AG08395 (cell line): ENCODE results near the gene WRAP73.

Experiments
- DNase-seq: peaks from one replicate; pipeline ENCODE4 v3.0.0; 2012; ENCODE audit warnings: mixed read lengths, low spot score

The WRAP73 gene

DNA sequence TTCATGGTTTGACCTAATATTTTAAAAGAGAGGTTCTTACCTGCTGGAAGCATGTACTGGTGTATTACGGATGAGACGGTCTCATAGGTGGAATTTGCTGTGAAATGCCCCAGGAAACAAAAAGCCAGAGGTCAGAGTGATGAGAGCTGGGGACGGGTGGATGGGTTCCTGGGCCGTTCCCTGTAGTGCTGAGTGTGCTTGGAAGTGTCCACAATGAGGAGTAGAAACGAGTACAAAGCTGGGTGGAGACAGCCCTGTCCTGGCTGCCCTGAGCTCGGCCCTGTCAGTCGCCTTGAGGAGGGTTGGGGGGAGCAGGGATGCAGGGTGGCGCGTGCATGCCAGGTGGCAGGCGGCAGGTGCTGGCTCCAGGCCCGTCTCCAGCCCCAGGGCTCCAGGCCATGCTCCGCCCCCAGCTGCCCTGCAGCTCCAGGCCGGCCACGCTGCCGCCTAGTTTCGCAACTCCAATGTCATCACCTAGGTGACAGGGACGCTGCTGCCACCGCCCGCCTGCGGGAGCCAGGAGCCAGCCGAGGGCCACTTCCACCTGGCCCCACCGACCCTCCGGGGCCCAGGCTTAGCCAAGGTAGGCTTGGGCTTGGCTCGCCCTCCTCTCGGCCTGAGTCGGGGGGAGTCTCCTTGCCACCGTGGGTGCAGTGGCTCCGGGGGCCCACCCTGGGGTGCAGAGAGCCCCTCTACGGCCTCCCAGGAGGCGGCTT, 18.8 kb upstream of the WRAP73 start:
- DNase-seq, result peak; percentile 53

DNA sequence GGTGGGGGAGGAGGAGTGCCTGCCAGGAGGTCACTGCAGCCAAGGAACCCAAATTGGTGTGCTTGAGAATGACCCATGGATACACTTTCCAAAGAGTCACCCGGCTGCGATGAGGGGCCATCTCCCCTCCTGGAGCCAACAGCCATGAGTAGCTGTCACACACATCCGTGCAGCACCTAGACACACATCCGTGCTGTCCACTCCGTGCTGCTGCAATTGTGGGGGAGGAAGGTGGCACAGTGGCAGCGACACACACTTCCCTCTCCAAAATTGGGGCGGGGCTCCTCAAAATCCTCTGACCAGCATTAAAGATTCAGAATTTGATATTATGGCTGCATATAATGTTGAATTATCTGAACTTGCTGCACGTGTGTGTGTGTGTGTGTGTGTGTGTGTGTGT, 18.2 kb upstream of the WRAP73 start:
- no peak for DNase-seq

DNA sequence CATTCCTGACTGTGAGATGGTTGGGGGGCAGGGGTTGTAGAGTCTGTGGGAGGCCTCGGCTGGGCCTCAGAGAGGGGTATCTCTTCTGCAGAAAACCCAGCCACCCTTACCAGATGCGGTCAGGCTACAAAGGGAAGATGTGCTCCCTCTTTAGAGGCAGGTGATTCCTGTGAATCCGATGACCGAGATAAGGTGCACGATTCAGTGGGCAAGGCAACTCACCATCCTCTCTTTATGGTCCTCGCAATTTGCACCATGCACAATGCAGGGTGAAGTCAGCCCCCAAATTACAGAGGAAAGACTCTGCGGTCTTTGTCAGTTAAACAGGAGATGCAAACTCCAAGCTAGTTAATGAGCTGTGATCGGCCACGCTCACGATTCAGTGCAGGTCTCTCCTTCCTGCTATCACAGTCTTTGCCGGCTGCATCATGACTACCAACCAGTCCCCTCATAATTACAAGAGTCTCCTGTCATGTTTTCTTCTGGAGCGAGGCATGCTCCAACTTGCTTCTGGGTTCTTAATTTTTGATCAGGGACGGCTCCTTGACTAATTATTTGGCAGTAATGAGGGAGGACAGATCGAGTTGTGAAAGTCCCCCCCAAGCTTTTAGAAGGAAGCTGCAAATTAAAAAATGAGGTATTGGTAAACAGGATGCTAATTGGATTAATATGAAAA, 14.9 kb upstream of the WRAP73 start:
- no peak for DNase-seq

DNA sequence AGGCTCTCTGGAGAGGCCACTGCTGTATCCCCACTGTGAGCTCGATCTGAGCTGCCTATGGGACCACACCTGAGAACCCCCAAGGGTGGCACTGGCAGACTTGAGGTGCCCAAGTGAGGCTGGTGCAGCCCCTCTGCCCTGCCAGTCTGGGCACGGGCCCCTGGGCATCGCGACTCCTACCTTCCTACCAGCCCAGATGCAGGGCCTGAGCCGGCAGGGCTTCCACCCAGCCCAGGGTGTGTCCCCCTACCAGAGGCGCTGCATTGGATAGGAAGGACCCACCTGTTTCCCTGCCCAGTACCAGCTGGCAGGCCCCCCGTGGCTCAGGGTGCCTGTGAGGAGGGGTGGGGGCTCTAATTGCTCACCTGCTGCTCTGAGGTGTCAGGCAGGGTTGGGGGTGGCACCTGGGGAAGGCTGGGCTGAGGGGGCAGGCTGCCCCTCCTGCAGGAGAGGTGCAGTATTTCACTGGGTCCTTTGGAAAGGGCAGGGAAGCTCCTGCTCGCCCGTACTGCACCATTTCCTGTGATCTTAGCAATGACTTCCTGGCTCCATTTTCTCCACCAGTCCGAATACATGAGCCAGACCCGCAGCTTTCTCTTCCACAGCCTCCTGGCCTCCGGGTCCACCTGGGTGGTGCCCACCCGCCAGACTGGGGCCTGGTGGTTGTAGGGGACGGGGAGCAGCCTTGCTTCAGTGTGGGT, 14.2 kb upstream of the WRAP73 start:
- DNase-seq, result no peak

DNA sequence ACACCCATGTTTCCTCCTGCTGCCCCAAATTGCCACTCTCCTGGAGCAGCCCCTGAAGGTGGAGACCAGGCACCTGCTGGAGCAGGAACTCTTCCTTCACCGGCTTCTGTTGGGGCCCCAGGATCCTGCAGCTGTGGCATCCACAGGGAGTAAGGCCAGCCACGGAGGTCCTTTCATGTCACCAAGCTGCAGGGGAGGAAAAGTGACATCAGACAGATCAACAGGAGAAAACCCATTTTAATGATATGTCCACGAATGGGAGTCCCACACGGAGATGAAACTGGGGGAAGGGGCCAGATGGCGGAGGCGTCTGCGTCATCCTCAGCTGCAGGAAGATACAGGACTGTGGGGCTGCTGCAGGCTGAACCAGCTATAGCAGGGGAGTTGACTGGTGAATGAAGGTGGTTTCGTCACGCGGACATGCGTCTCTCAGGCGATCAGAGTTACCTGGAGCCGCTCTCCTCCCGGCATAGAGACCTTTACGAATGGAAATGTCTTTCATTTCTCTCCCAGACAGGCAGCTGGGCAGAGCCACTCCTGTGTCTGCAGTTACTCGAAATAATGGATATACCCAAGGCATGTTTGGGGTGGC, 12.3 kb upstream of the WRAP73 start:
- DNase-seq, result no peak

DNA sequence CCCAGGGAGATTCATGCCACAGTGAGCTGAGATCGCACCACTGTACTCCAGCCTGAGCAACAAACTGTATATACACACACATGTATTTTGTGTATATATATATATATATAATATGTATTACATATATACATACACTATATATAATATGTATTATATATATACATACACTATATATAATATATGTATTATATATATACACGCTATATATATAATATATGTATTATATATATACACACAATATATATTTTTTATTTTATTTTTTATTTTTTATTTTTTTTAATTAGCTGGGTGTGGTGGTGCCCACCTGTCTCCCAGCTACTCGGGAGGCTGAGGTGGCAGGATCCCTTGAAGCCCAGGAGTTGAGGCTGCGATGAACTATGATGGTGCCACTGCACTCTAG, 11.7 kb upstream of the WRAP73 start:
- DNase-seq, result no peak

DNA sequence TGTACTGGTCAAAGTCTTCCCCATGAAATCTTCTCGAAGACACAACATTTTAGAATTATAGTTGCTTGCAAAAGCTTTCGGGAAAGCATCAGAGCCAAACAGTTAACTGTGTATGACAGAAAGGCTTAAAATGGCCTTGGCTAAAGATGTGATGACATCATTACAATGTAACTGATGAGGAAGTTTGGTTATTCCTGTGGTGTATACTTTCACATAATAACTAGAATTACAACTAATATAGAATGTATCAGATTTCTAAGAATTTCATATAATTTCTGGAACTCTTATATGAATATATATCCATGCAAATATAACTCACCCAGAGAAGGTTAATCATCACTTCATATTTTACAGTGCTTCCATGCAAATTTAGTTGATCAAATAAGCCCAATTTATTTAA, 10.8 kb upstream of the WRAP73 start:
- DNase-seq, result no peak

DNA sequence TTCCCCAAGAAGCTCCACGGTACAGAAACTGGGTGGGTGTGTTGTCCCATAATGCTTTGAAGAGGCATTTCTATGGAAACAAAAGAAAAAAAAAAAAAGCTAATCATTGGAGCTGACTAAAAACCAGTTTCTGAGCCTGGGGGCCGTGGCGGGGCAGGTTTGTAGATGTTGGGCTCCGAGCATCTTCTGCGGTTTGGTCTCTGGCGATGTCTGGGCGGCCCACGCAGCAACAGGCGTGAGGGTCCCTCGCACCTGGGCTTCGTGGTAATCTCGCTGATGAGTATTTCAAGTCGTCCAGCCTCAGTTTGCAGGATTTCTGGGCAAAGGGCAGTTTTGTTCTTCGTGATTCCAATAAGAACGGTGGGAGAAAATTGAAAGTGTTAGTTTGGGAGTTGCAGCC, 9.2 kb upstream of the WRAP73 start:
- DNase-seq, result no peak

DNA sequence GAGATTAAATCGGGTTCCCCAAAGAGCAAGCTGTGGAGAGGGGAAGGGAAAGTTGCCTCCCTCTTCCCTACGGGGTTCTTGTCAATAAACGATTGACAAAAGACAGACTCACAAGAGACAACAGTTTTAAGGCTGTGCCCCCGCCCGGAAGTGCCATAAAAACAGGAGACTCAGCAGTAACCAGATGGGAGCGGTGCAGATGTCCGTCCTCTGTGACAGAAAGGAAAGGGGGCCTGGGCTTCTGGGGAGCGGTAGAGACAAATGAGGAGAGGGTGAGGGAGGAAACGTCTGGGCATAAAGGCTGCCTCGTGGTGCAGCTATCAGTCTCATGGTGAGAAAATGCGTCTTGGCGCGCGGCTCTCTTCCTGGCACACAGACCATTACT, 8.3 kb upstream of the WRAP73 start:
- DNase-seq, result no peak

DNA sequence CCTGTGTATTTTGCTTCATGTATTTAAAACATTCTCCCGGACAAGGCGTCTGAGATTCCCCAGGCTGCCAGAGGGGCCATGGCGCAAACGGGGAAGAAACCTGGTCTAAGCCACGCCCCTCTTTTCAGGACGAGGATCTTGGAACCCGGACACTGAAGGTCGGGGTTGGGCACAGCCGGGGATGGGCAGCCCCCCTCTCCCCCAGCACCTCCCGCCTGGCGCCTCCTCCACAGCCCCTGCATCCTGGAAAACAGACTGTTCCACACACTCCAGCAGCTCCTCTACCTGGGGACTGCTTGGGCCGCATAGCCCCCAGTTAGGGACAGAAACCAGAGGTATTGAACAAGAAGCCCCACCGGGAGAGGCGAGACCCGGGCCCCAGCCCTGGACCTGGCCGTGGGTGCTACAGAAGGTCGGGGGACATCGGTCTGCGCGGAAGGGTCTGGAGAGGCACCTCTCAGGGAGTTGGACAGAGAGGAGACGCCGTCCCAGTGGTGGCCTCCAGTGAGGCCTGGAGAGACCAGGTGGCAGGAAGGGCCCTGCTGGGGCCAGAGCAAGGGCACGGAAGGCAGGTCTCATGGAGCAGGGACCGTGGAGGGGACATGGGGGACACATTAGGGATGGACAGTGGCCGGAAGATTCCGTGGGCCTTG, 7.8 kb upstream of the WRAP73 start:
- no peak for DNase-seq

DNA sequence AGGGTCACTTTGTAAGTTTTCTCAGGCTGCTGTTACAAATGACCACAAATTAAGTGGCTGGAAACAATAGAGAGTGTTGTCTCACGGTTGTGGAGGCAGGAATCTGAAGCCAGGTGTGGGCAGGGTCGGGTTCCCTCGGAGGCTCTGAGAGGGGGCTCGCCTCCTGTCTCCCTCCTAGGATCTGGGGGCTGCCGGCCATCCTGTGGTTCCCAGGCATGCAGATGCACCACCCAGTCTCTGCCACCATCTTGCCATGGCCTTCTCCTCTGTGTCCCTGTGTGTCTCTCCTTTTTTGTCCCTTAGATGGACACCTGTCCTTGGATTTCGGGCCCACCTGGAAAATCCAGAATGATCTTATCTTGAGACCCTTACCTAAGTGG, 7.2 kb upstream of the WRAP73 start:
- no peak for DNase-seq

DNA sequence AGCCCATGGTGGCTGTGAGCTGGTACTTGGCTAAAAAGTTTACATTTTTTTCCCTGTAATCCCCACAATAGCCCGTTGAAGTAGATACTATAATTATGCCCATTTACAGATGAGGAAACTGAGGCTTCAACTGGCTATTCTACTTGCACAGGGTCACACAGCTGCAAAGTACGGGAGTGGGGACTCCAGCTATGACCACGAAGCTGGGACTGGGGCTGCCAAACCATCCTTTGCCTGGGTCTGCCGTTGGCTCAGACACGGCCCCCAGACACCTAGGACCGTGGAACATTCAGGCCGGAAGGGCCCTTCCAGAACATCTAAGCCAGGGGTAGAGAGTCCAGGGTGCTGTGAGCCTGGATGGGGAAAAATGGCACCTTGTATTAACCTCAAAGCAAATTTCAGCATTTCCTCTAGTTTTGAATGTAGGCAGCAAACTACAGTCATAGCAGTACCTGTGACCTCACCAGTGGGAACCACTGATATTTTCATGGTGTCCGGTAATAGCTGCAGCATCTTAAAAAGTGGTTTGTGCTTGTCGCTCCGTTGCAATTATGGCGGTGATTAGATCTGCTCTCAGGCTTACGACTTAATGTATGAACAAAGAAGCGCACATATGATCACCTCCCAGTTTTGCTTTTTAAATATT, 6.7 kb upstream of the WRAP73 start:
- DNase-seq, result no peak

DNA sequence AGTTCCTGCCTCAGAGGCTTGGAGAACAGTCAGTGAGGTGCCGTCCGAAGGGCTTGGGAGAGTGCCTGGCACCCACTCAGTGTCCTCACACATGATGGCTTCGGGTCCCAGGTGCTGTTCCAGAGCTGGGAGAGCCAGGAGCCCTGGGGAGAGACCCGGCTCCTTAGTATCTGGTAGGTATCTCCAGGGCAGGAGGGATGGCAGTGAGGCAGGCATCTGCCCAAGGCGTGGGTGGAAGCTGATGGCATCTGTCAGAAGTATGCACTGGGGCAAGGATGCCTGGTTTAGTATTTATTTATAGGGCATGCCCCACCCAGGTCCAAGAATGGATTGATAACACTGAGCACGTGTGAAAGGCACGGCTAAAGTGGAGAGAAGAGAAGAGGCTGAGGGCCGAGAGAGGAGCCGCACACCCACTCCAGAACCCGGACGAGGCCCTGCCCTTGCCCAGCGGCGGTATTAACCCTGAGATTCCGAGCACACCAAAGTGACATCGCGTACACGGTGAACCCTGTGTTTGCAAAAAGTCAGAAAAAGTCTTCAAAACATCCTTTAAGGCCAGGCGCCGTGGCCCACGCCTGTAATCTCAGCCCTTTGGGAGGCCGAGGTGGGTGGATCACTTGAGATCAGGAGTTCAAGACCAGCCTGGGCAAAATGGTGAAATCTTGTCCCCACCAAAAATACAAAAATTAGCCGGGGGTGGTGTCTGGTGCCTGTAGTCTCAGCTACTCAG, 4.8 kb upstream of the WRAP73 start:
- no peak for DNase-seq

DNA sequence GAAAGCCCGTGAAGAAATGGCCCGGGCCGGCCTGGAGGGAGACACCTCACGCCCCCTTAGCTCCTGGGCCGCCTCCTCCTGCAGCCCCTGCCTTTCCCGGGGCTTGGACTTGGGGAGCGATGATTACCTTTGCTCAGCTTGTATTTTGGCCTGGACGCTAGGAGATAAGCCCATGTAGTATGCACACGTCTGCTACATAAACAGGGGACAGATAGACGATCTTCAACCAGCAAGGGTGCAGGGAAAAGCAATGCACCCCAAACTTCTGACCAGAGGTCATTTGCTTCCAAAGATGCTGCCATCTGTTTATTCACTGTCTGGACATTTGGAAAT, 3.3 kb upstream of the WRAP73 start:
- DNase-seq, result no peak

DNA sequence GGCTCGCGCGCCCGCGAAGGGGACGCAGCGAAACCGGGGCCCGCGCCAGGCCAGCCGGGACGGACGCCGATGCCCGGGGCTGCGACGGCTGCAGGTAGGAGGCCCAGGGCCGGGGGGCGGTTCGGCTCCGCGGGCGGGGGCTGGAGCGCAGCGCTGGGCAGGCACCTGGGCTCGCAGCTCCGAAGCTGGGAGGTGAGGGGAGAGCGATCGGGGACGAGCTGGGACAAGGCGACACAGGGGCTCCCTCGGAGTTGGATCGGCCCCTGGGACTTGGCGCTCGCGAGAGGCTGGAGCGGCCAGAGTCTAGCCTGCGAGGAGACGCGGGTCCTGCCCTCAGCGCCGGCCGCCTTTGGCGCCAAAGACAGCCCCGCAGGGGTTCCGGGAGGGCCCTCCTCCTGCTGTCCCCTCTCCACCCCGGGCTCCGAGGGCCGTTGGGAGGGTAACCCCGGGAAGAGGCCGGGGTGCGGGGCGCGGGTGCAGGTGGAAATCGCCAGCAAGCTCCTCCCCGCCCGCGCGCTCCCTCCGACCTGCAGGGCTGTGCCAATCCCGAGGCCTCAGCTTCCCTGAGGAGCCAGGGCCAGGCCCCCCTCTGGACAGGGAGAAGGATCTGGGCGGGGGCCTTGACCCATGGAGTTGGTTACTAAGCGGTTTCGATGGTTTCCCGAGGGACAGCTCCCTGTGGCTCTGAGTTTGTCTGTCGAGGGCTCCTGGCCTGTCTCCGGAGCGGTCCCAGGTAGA, 2.8 kb upstream of the WRAP73 start:
- DNase-seq, result no peak

DNA sequence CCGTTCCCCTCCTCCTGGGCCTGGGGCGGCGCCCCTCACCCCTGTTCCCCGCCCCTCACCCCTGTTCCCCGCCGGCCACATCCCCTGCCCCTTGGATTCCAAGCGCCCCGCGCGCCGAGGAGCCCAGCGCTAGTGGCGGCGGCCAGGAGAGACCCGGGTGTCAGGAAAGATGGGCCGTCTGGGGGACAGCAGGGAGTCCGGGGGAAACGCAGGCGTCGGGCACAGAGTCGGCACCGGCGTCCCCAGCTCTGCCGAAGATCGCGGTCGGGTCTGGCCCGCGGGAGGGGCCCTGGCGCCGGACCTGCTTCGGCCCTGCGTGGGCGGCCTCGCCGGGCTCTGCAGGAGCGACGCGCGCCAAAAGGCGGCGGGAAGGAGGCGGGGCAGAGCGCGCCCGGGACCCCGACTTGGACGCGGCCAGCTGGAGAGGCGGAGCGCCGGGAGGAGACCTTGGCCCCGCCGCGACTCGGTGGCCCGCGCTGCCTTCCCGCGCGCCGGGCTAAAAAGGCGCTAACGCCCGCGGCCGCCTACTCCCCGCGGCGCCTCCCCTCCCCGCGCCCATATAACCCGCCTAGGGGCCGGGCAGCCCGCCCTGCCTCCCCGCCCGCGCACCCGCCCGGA, 2.1 kb upstream of the WRAP73 start, which contains the start of gene TP73:
TSS of gene TP73 (plus strand) at position 587 of the 618 bp plus-strand sequence. CDS start 29,850 bp downstream, outside the sequence.
- no peak for DNase-seq

DNA sequence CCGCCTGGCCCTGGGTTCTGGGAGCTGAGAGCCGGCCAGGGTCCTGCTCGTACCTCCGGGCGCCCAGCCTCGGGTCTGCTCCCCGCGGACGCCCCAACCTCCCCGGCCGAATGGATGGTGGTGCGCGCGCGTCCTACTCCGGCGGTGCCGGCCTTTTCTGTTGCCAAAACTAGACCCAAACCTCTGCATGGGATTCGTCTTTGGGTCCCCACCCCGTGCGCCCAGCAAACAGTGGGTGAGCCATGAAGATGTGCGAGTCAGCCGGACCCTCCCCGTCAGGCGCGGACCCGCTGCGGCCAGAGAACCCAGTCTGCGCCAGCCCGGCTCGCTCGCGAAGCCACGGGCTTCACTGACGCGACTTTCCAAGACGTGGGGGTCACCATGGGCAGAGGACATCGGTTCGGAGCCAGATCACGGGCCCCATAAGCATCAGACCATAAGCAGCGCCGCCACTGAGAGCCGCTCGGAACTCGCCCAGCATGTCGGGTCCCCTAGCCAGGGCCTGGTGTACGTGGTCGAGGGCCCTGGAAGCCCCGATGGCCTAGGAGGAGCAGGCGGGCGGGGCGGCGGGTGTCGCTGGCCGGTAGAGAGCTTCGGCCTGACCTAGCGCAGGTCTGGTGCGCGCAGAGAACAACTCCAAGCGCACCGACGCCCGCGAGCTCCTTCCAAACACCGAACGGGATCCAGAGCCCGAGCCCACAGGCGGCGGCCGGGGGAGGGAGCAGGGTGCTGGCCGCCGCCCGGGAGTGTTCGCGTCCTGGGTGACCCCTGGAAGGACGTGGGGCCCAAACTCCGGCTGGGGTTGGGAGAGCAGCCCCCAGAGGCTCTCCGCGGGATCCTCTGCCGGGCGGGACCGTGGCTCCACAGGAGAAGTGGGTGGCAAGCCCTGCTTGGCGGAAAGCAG, 1.4 kb upstream of the WRAP73 start:
- no peak for DNase-seq

DNA sequence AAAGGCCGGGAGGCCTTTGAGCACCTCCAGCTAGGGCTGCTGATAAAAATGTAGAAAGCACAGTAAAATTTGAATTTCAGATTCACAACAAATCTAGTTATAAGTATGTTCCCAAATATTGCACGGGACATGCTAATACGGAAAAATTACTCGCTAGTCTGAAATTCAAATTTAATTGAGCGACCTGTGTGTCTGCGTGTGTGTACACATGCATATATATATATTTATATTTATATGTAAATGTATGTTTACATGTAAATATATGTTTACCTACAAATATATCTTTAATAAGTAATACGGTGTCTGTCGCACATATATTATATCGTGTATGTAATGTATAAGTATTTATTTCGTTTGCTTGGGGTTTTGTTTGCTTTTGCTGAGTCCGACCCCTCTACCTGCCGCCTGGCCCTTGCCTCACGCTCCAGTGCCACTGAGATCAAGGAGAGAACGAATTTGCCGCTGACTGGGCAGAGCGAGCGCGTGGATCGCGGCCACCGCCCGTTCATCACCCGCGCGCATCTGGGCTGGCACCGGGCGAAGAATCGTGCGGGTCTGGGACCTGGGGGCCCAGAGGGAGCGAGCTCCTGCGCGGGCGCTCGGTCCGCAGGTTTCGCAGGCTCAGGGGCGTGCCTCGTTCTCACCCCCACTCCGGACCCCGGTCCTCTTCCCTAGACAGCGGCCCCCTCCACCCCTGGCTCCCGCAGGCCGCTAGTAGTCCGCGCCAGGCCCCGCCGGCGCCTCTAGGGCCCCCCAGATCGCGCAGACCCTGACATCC, 534 bp upstream of the WRAP73 start:
- no peak for DNase-seq
